GM19025 (cell line): ENCODE results near the gene ERG.

Experiments
- ATAC-seq: cut with Tn5 transposase; IDR thresholded peaks from one replicate; pipeline ENCODE4 v1.9.1; 2021; ENCODE audit warnings: mild to moderate bottlenecking, low read depth, moderate library complexity; ENCODE audit not compliant: unreplicated experiment

Gene ERG

GRCh38 chr21:38367646-38368045, 130.6 kb downstream of the ERG start:
- ATAC-seq: no peak

GRCh38 chr21:38365521-38365920, 132.8 kb downstream of the ERG start:
- ATAC-seq: no peak

GRCh38 chr21:38363693-38364092, 134.6 kb downstream of the ERG start:
- no peak for ATAC-seq

GRCh38 chr21:38361324-38361723, 137.0 kb downstream of the ERG start:
- no peak for ATAC-seq

GRCh38 chr21:38359835-38360234, 138.4 kb downstream of the ERG start:
- ATAC-seq: no peak

- ATAC-seq: no peak
Observed at GRCh38 chr21:38359090-38359489, 139.2 kb downstream of the ERG start.

- ATAC-seq: no peak
Observed at GRCh38 chr21:38358666-38359065, 139.6 kb downstream of the ERG start.

- no peak for ATAC-seq
Observed at GRCh38 chr21:38358098-38358497, 140.2 kb downstream of the ERG start.

- ATAC-seq: no peak
Observed at GRCh38 chr21:38356883-38357625, 141.2 kb downstream of the ERG start.

GRCh38 chr21:38355992-38356781, 142.1 kb downstream of the ERG start:
- ATAC-seq: no peak

- ATAC-seq: no peak
Observed at GRCh38 chr21:38355353-38355752, 142.9 kb downstream of the ERG start.

- ATAC-seq: no peak
Observed at GRCh38 chr21:38354746-38355145, 143.5 kb downstream of the ERG start.

GRCh38 chr21:38354231-38354630, 144.0 kb downstream of the ERG start:
- no peak for ATAC-seq

- no peak for ATAC-seq
Observed at GRCh38 chr21:38352536-38353219, 145.6 kb downstream of the ERG start.

GRCh38 chr21:38351961-38352521, 146.2 kb downstream of the ERG start:
- no peak for ATAC-seq

GRCh38 chr21:38351176-38351959, 146.9 kb downstream of the ERG start:
- ATAC-seq: no peak

- no peak for ATAC-seq
Observed at GRCh38 chr21:38350684-38351083, 147.6 kb downstream of the ERG start.

GRCh38 chr21:38349977-38350376, 148.3 kb downstream of the ERG start:
- ATAC-seq: no peak

GRCh38 chr21:38349111-38349746, 149.0 kb downstream of the ERG start:
- ATAC-seq: no peak

- no peak for ATAC-seq
Observed at GRCh38 chr21:38346286-38346685, 152.0 kb downstream of the ERG start.
